DND-41 (cell line): ENCODE results near the gene OPRL1.

Experiments
- CTCF ChIP-seq: IDR thresholded peaks from 2 replicates; pipeline ENCODE4 v1.5.1; 2012; ENCODE audit warnings: borderline replicate concordance, low read length, moderate library complexity, mild to moderate bottlenecking; ENCODE audit not compliant: poor library complexity, severe bottlenecking; ENCODE audit errors: extremely low read depth
- EZH2 ChIP-seq: IDR thresholded peaks from 3 replicates; pipeline ENCODE4 v1.6.1; 2012; ENCODE audit warnings: borderline replicate concordance, low read depth, mild to moderate bottlenecking, moderate library complexity, low read length, inconsistent platforms; ENCODE audit not compliant: severe bottlenecking

GRCh38 chr20:64056889-64057627 lies 22.8 kb upstream of the OPRL1 start:
- TF ChIP-seq CTCF = no peak
- no peak for TF ChIP-seq EZH2
